ENCODE results near the gene AMPH.

The AMPH gene

DNA sequence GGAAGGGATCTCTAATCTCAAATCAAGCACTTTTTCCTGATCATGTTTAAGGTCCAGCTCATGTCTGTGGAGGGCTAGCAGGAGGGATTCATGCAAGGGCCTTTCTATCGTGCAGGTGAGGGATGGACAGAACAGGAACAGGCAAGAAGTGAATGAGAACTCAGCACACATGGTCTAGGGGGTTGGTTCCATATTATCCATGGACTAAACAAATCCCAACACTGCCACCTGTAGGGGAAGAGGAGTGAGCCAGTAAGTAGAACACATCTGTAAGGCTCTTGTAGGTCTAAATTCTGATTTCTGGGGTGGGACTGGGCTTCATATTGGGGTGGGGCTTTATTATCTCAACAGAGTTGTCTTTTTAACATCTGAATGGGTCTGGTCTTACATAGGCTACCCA is 219.8 kb downstream of the AMPH start:
- H3K9ac ChIP-seq (ENCODE audit: low read length) = no peak overlapping the region
- no peak overlapping the region for H2AFZ ChIP-seq (ENCODE audit: low read depth, low read length, severe bottlenecking)
- no peak overlapping the region for H3K27ac ChIP-seq (ENCODE audit: low read depth, low read length)
- no peak overlapping the region for H3K4me3 ChIP-seq (ENCODE audit: insufficient read depth, low read length, poor library complexity, severe bottlenecking)
- H3K36me3 ChIP-seq (ENCODE audit: low read length) = no peaks in the 10 kb centered on the region
- H3K4me2 ChIP-seq (ENCODE audit: low read depth, low read length, poor library complexity, severe bottlenecking) = no peak overlapping the region
- H3K27me3 ChIP-seq (ENCODE audit: low read length) = no peaks in the 10 kb centered on the region
- no peaks in the 10 kb centered on the region for H4K20me1 ChIP-seq (ENCODE audit: low read depth, low read length)
- no peaks in the 10 kb centered on the region for H3K79me2 ChIP-seq (ENCODE audit: insufficient read depth, low read length)
- no peaks in the 10 kb centered on the region for H3K9me3 ChIP-seq (ENCODE audit: insufficient read depth, low read length)
- H3F3A ChIP-seq (ENCODE audit: insufficient read depth) = no peaks in the 10 kb centered on the region
- TF ChIP-seq, protein P1, sequence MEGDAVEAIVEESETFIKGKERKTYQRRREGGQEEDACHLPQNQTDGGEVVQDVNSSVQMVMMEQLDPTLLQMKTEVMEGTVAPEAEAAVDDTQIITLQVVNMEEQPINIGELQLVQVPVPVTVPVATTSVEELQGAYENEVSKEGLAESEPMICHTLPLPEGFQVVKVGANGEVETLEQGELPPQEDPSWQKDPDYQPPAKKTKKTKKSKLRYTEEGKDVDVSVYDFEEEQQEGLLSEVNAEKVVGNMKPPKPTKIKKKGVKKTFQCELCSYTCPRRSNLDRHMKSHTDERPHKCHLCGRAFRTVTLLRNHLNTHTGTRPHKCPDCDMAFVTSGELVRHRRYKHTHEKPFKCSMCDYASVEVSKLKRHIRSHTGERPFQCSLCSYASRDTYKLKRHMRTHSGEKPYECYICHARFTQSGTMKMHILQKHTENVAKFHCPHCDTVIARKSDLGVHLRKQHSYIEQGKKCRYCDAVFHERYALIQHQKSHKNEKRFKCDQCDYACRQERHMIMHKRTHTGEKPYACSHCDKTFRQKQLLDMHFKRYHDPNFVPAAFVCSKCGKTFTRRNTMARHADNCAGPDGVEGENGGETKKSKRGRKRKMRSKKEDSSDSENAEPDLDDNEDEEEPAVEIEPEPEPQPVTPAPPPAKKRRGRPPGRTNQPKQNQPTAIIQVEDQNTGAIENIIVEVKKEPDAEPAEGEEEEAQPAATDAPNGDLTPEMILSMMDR (IDR thresholded peaks at IDR 0.05; ENCODE audit: insufficient read depth, low read length, poor library complexity, severe bottlenecking) = no peak
- TF ChIP-seq EZH2phosphoT487 (conservative IDR thresholded peaks at IDR 0.05; ENCODE audit: low read length) = no peak
- H3K9me2 ChIP-seq (replicated peaks; ENCODE audit: insufficient read depth, low read length) = no peaks in the 10 kb centered on the region

DNA sequence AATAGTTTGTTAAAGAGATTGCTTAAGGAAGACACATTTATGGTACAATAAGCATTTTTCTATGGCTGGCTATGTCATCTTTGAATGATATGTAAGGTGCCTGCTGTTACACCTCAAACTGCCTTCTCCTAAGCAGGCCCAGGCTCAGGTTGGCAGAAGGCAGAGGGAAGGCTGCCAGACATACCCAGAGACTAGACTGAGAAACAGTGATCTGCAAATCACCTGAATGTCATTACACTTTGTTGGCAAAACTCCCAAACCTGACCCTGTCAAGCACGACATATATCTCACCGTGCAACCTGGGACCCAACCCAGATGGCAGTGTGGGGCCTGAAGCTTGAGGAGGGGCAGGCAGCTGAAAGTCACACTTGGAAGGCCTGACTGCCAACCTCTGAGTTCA is 221.1 kb downstream of the AMPH start:
- Histone ChIP-seq H3K27ac (ENCODE audit: low read depth, low read length) (no peak overlapping the region), H3K36me3 (ENCODE audit: low read length) (no peaks in the 10 kb centered on the region), H2AFZ (ENCODE audit: low read depth, low read length, severe bottlenecking) (no peak overlapping the region), H3K4me2 (ENCODE audit: low read depth, low read length, poor library complexity, severe bottlenecking) (no peak overlapping the region), H3K9me3 (ENCODE audit: insufficient read depth, low read length) (no peaks in the 10 kb centered on the region), H3K9ac (ENCODE audit: low read length) (no peak overlapping the region), H3F3A (ENCODE audit: insufficient read depth) (no peaks in the 10 kb centered on the region), H4K20me1 (ENCODE audit: low read depth, low read length) (no peaks in the 10 kb centered on the region), H3K27me3 (ENCODE audit: low read length) (no peaks in the 10 kb centered on the region), H3K79me2 (ENCODE audit: insufficient read depth, low read length) (no peaks in the 10 kb centered on the region), H3K9me2 (replicated peaks; ENCODE audit: insufficient read depth, low read length) (no peaks in the 10 kb centered on the region), H3K4me3 (ENCODE audit: insufficient read depth, low read length, poor library complexity, severe bottlenecking) (no peak overlapping the region)
- no peak for TF ChIP-seq EZH2phosphoT487 (conservative IDR thresholded peaks at IDR 0.05; ENCODE audit: low read length)
- TF ChIP-seq, protein P1 (IDR thresholded peaks at IDR 0.05; ENCODE audit: insufficient read depth, low read length, poor library complexity, severe bottlenecking) = no peak

DNA sequence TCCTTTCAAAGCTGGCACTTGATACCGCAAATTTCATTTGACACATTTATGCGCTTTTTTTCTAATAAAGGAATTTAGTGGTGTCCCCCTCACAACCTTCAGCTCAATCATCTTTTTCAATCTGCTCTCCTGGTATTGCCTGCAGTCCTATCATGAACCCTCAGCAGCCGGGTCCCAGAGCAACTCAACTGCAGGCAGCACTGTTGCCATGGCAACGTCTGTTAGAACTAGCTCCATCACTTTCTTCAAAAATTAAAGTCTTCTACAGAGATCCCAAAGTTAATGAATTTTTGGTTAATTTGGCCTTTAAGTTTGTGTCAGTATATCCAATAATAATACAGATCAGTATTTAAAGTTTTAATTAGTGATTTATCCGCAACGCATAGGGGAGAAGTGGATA is 221.6 kb downstream of the AMPH start:
- H3K9ac ChIP-seq (ENCODE audit: low read length) = no peak overlapping the region
- H3K9me2 ChIP-seq (replicated peaks; ENCODE audit: insufficient read depth, low read length) = no peaks in the 10 kb centered on the region
- H4K20me1 ChIP-seq (ENCODE audit: low read depth, low read length) = no peaks in the 10 kb centered on the region
- no peak overlapping the region for H3K4me3 ChIP-seq (ENCODE audit: insufficient read depth, low read length, poor library complexity, severe bottlenecking)
- no peaks in the 10 kb centered on the region for H3K79me2 ChIP-seq (ENCODE audit: insufficient read depth, low read length)
- no peak overlapping the region for H2AFZ ChIP-seq (ENCODE audit: low read depth, low read length, severe bottlenecking)
- H3K36me3 ChIP-seq (ENCODE audit: low read length) = no peaks in the 10 kb centered on the region
- no peaks in the 10 kb centered on the region for H3F3A ChIP-seq (ENCODE audit: insufficient read depth)
- no peaks in the 10 kb centered on the region for H3K9me3 ChIP-seq (ENCODE audit: insufficient read depth, low read length)
- no peak for TF ChIP-seq EZH2phosphoT487 (conservative IDR thresholded peaks at IDR 0.05; ENCODE audit: low read length)
- TF ChIP-seq, protein P1 (IDR thresholded peaks at IDR 0.05; ENCODE audit: insufficient read depth, low read length, poor library complexity, severe bottlenecking) = no peak
- no peaks in the 10 kb centered on the region for H3K27me3 ChIP-seq (ENCODE audit: low read length)
- H3K4me2 ChIP-seq (ENCODE audit: low read depth, low read length, poor library complexity, severe bottlenecking) = no peak overlapping the region
- H3K27ac ChIP-seq (ENCODE audit: low read depth, low read length) = no peak overlapping the region

Measured in SU-DHL-6 (cell line).